ENCODE measurements around the gene FADS3. TPM values are rescaled to one million over a fixed set of nuclear protein-coding genes. Genes with fewer than 3 reads are reported as not detected.
A peak's percentile ranks its signal among the peaks of the same experiment; 100 is the strongest.

FADS3 gene
- total and polyA plus RNA-seq, 9 of the 15 experiments (the other 6 are each of a cell fraction or from before 2014, with no cell fraction given): 0.97 to 148 (median 92.7) TPM

DNA sequence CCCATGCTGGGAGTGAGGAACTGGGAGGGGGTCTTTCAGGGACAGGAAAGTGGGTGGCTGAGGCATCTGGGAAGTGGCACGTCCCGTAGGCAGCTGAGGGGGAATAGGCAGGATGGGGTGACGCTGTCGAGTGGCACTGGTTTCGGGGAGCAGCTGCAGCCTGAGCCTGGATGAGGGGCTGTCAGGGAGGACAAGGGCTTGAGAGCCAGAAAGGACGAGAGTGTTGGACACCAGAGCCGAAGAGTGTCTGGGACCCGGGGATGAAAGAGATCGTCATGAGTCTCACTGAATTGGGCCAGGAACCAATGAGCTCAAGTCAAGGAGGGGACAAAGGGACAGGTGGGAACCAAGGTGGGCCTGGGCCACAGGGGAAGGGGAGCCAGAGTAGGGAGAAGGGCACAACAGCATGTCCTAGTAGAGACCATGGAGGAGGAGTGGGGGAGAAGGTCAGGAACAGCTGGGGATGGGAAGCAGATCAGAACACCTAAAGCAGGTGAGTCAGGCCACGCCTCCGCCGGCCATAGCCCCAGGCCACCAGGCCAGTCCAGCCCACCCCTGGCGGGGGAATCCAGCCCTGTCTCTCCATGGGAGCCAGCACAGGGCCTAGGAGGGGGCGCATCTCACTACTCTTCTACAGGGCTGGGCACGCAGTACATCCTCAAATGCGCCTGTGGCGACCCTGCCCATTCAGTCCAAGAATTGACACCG, 21.8 kb upstream of the FADS3 start (continued):
- TF ChIP-seq GABPA (tag; conservative IDR thresholded peaks at IDR 0.05; ENCODE audit: low read depth) (no peak), HMG20A (CRISPR knock-in tag; conservative IDR thresholded peaks at IDR 0.05) (no peak), HSF4 (CRISPR knock-in tag; IDR thresholded peaks at IDR 0.05; ENCODE audit: borderline replicate concordance) (no peak), THRAP3 (IDR thresholded peaks at IDR 0.05; ENCODE audit: borderline replicate concordance) (no peak), DDX20 (tag; IDR thresholded peaks at IDR 0.05; ENCODE audit: low read depth) (no peak)
- TF ChIP-seq, protein P1, sequence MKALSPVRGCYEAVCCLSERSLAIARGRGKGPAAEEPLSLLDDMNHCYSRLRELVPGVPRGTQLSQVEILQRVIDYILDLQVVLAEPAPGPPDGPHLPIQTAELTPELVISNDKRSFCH (CRISPR knock-in tag; IDR thresholded peaks at IDR 0.05): no peak
- TF ChIP-seq, protein P1 (tag; IDR thresholded peaks at IDR 0.05): no peak

DNA sequence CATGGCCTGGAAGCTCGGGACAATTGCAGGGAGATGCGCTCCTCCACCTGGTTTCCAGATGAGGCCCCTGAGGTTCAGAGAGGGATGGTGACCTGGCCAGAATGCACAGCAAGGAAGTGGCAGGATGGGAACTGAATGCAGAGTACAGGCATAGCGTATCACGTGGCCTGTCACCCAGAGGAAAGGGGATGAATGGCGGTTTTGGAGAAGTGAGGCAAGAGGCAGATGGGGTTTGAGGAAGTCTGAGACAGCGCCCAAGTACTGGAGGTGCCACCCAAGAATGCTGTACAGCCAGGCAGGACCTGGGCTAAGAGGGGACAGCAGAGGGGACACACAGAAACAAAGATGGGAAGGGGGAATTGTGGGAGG, 21.2 kb upstream of the FADS3 start:
- no peak for FAIRE-seq
- Histone ChIP-seq H3K27me3 (ENCODE audit: control insufficient read depth in 2 of 2, insufficient read depth in 2 of 2, low read length in 2 of 2) (no peaks in the 10 kb centered on the region), H3K27ac (ENCODE audit: extremely low read depth, low read depth, low read length) (no peak overlapping the region), H4K20me1 (replicated peaks; ENCODE audit: control insufficient read depth, insufficient read depth, low read length) (peaks cover 29% of the 10 kb centered on the region; the same call in 1 of the 2 replicates), H3K4me2 (ENCODE audit: insufficient read depth, low read length) (no peak overlapping the region), H3K9me3 (replicated peaks; ENCODE audit: control insufficient read depth, insufficient read depth, low read depth, low read length) (no peaks in the 10 kb centered on the region), H3K4me3 (no peak overlapping the region), H3K9ac (ENCODE audit: insufficient read depth in 1 of 2, low read depth in 2 of 2, low read length in 2 of 2) (peak overlapping the region in 1 of 2 experiments; percentile 75; a peak in 1 of 4 replicates), H3K36me3 (ENCODE audit: control insufficient read depth, insufficient read depth, low read length) (peaks cover 25% of the 10 kb centered on the region; the same call in 2 of the 3 replicates), H2AFZ (ENCODE audit: low read depth, low read length) (no peak overlapping the region), H3K4me1 (replicated peaks in 1 of 2; ENCODE audit: control insufficient read depth in 2 of 2, insufficient read depth in 2 of 2, low read length in 2 of 2) (peaks cover 19 to 70% of the 10 kb centered on the region in 2 experiments), H3K79me2 (ENCODE audit: control insufficient read depth, insufficient read depth, low read length) (peaks cover 90% of the 10 kb centered on the region), H3K9me1 (ENCODE audit: control insufficient read depth, insufficient read depth, low read length) (peaks cover 12% of the 10 kb centered on the region)
- DNase-seq (ENCODE audit: extremely low read depth in 1 of 4, low spot score in 3 of 4): no peak
- 77% methylated on average over 6 of the region's 6 CpGs for WGBS (ENCODE audit: insufficient coverage, low coverage, missing lambda C conversion rate)
- no TSS peak for BruUV-seq (replicated peaks)
- in situ Hi-C loops (cut with MboI) (no loop called here), intact Hi-C loops (cut with micrococcal nuclease) (no loop called here)
- POLR2A ChIA-PET: interaction anchor here (0.6 to 1.1 kb wide), 3 partner anchors 12 to 211 kb away, joined by 3 to 4 read pairs (median 4); partner anchors contain the start of gene INCENP
- CTCF ChIA-PET (ENCODE audit: low intra/inter-chr PET ratio): no interaction called here
- no peak for ATAC-seq
- TF ChIP-seq KDM1A (IDR thresholded peaks at IDR 0.05) (0 out of 4 replicates have a peak, but pooled peaks have one; percentile 17 to 37), CEBPG (CRISPR knock-in tag; IDR thresholded peaks at IDR 0.05) (no peak), CEBPG (tag; conservative IDR thresholded peaks at IDR 0.05 in 1 of 2, IDR thresholded peaks at IDR 0.05 in 1 of 2) (no peak), ZFP36 (IDR thresholded peaks at IDR 0.05; ENCODE audit: low read depth, low read length, partially characterized antibody) (peak; percentile 80), ZNF696 (CRISPR knock-in tag; conservative IDR thresholded peaks at IDR 0.05) (no peak), RCOR1 (IDR thresholded peaks at IDR 0.05; ENCODE audit: borderline replicate concordance in 1 of 2, low read depth in 2 of 2, low read length in 2 of 2) (0 out of 4 replicates have a peak, but pooled peaks of 1 of the 2 experiments have one; percentile 10), ZNF551 (CRISPR knock-in tag; IDR thresholded peaks at IDR 0.05) (no peak), ZNF589 (CRISPR knock-in tag; IDR thresholded peaks at IDR 0.05; ENCODE audit: low read depth) (no peak), GABPA (tag; conservative IDR thresholded peaks at IDR 0.05; ENCODE audit: low read depth) (no peak), ZZZ3 (IDR thresholded peaks at IDR 0.05) (no peak)
- TF ChIP-seq, protein P2, sequence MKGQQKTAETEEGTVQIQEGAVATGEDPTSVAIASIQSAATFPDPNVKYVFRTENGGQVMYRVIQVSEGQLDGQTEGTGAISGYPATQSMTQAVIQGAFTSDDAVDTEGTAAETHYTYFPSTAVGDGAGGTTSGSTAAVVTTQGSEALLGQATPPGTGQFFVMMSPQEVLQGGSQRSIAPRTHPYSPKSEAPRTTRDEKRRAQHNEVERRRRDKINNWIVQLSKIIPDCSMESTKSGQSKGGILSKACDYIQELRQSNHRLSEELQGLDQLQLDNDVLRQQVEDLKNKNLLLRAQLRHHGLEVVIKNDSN (CRISPR knock-in tag; IDR thresholded peaks at IDR 0.05): 0 out of 2 replicates have a peak, but pooled peaks have one; percentile 24
- TF ChIP-seq, protein P3, sequence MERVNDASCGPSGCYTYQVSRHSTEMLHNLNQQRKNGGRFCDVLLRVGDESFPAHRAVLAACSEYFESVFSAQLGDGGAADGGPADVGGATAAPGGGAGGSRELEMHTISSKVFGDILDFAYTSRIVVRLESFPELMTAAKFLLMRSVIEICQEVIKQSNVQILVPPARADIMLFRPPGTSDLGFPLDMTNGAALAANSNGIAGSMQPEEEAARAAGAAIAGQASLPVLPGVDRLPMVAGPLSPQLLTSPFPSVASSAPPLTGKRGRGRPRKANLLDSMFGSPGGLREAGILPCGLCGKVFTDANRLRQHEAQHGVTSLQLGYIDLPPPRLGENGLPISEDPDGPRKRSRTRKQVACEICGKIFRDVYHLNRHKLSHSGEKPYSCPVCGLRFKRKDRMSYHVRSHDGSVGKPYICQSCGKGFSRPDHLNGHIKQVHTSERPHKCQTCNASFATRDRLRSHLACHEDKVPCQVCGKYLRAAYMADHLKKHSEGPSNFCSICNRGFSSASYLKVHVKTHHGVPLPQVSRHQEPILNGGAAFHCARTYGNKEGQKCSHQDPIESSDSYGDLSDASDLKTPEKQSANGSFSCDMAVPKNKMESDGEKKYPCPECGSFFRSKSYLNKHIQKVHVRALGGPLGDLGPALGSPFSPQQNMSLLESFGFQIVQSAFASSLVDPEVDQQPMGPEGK (CRISPR knock-in tag; IDR thresholded peaks at IDR 0.05; ENCODE audit: borderline replicate concordance): no peak

Data from K562 (cell line).